ENCODE measurements around the gene GRIK2.

Gene GRIK2

GRCh38 chr6:101400326-101401135 lies 7.0 kb downstream of the GRIK2 start:
- no peak for DNase-seq (ENCODE audit: low read depth)

DNA sequence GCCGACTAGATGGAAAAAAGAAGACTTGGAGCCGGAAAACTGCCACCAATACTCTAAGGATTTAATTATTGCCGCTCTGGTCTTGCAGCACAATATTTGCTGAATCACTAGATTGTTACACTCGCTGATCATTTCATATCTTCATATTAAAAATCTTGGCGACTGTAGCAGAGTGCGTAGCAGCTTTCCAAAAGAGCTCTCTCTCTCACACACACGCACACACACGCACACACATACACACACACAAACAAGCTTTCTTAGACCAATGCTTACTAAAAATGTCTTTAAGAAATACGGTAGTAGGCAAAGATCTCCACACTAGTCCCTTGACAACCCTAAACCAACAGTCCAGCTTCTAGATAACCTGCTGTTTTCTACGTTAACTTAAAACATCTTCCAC lies 7.7 kb downstream of the GRIK2 start:
- DNase-seq (ENCODE audit: low read depth), result no peak

- DNase-seq (ENCODE audit: low read depth), result no peak
These were observed 8.5 kb downstream of the GRIK2 start for GRCh38 chr6:101401792-101402621.

DNA sequence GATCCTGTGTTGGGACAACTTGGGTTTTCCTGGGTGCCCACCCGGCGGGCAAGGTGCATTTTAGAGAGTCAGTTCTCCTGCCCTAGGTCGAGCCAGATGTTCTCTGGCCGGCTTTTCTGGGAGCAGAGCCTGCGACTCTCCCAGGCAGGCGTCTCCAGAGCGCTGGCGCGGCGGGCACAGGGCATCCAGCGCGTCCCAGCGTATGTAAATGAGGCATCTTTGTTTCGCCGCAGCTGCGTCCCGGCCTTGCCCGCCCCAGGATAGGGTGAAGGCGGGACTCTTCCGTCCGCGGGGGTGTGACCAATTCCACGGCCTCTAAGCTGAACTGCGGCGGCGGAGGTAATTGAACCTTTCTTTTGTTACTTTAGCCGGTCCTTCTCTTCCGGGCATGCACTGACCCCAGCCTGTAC lies 9.1 kb downstream of the GRIK2 start:
- no peak for DNase-seq (ENCODE audit: low read depth)

GRCh38 chr6:101403216-101403945 lies 9.9 kb downstream of the GRIK2 start:
- DNase-seq (ENCODE audit: low read depth), result no peak

DNA sequence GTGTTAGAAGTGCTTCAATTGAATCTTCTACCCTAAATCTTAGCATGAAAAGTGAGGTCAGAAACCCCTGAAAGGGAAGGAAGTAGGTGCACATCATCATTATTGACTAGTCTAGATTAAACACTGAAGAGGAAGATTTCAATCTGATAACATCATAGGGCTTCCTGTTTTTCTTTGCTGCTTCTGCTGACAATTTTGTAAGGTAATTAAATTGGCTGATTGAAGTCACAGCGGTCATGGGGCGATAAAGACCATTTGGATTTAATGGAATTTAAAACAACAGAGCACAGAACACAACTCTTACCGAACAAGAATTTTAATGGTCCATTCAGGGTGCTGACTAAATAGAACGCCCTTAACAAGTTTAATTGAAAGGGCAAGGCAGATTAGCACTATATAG lies 11.3 kb downstream of the GRIK2 start:
- DNase-seq (ENCODE audit: low read depth), result no peak

- no peak for DNase-seq (ENCODE audit: low read depth)
These were observed 20.3 kb downstream of the GRIK2 start for GRCh38 chr6:101413773-101414172.

DNA sequence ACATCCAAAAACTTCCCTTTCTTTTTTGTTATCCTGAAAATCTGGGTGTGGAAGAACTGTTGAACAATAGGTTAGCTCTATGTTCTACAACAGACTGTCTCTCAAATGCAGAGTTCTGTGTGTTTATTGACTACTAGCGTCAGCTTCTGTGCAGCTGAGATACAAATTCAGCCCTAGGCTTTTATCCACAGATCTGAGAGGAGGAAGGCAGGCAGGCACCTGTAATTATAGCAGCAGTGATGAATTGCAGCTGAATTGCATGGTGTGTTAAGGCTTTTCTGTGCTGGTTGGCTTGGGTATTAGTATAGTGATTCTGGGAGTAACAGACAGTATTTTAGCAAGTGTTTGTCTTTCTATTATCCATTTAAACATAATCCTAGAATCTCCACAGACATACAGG lies 24.4 kb downstream of the GRIK2 start:
- no peak for DNase-seq (ENCODE audit: low read depth)

- DNase-seq (ENCODE audit: low read depth), result no peak
These were observed 28.7 kb downstream of the GRIK2 start for GRCh38 chr6:101422251-101422650.

DNA sequence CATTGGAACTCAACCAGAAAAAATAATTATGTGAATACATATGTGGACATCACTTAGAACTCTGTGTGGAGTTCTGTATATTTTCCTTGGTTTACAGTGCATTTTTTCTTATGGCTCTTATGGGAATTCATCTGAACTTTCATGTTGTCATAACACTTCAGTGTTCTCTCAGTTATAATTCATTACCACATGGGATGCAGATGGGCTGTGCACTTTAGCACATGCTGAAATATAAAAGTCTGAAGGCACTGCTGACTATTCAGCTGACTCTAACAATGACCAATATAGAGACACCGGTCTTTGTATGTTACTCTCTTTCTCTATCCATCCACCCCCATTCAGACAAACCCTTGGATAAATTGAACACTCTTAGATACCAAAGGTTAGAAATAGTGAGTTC lies 29.3 kb downstream of the GRIK2 start:
- DNase-seq (ENCODE audit: low read depth), result no peak

- no peak for DNase-seq (ENCODE audit: low read depth)
These were observed 35.8 kb downstream of the GRIK2 start for GRCh38 chr6:101429270-101429669.

- no peak for DNase-seq (ENCODE audit: low read depth)
These were observed 36.3 kb downstream of the GRIK2 start for GRCh38 chr6:101429845-101430244.

GRCh38 chr6:101433141-101433540 lies 39.6 kb downstream of the GRIK2 start:
- no peak for DNase-seq (ENCODE audit: low read depth)

GRCh38 chr6:101434601-101435000 lies 41.1 kb downstream of the GRIK2 start:
- no peak for DNase-seq (ENCODE audit: low read depth)

DNA sequence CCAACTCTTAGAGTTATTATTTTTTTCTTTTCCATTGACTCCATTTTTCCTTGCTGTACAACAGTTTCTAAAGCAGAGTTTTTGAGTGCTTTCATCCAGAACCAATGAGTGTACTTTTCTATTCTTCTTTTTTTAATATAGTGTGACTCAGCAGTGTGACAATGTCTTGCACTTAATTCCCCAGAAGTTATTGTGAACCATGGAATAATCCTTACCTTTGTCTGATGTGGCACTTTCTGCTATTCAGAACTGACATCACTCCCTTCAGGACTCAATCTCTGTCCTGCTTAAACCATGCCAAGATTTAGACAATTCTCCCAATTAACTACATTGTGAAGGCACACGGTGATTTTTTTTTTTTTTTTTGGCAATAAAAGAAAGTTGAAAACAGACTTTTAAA lies 41.5 kb downstream of the GRIK2 start:
- no peak for DNase-seq (ENCODE audit: low read depth)

GRCh38 chr6:101439790-101440189 lies 46.3 kb downstream of the GRIK2 start:
- DNase-seq (ENCODE audit: low read depth), result no peak

DNA sequence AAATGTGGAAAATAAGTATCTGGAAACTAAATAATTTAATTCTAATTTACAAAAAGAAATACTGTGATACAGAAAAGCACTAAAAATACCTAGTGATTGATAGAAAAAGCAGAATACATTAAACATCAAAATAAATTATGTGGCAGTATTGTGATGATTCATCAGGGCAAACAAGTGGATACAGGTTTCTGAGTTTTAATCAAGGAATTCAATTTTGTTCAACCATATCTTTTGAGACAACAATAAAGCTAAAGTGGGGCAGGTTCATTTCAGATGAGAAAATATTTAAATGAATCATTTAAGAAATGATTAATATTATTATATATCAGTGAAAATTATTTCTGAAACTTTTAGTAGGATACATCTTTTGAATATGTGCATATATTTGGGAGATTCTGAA lies 49.8 kb downstream of the GRIK2 start:
- DNase-seq (ENCODE audit: low read depth), result no peak

GRCh38 chr6:101444717-101445116 lies 51.2 kb downstream of the GRIK2 start:
- DNase-seq (ENCODE audit: low read depth), result no peak

GRCh38 chr6:101445527-101445926 lies 52.0 kb downstream of the GRIK2 start:
- no peak for DNase-seq (ENCODE audit: low read depth)

DNA sequence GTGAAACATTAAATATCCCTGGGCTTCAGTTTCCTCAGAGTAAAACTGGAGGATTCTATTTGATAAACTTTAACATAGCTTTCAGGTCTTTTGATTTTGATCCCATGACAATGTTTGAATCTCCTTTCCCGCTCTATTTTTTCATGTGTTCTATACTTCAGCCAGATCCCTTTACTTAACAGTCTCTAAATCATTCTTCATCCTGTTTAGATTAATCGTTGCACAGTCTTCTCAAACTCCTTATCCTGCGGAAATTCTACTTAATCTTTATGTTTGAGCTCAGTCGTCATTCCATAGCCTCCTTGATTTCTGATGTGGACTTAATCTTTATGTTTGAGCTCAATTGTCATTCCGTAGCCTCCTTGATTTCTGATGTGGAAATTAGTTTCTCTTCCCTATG lies 57.4 kb downstream of the GRIK2 start:
- no peak for DNase-seq (ENCODE audit: low read depth)

GRCh38 chr6:101451981-101452380 lies 58.5 kb downstream of the GRIK2 start:
- no peak for DNase-seq (ENCODE audit: low read depth)

DNA sequence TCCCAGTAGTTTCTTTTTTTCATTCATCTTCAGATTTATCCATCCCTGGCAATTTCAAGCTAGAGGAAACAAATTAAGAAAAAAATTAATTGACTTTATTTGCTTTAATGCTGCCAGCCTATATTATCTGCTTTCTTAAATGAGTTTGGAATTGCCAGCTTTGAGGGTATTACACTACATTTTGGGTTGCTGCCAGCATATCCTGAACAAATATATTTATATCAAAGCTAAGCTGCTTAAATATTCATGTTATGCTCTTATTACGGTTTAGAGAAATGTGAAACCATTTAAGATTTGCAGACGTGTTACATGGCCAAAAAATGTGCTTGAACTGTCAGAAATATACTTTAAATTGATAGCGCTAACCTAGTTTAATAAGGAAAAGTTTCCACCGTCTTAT lies 59.7 kb downstream of the GRIK2 start:
- DNase-seq (ENCODE audit: low read depth), result no peak

Data from HS-27A (cell line).